Dermis blood vessel endothelial cell (primary cell): Measurements from ENCODE around the gene KCNIP3. TPM values are rescaled to one million over a fixed set of nuclear protein-coding genes. Genes with fewer than 3 reads are reported as not detected.

Experiments
- DNase-seq: peaks from one replicate; pipeline ENCODE4 v3.0.0; 2010
- total RNA-seq: library from RNA; depleted of rRNA; stranded (reverse); fragments of >200 nt; gene quantifications from 2 replicates; pipeline ENCODE4 v1.2.3, GENCODE V29; 2014

The KCNIP3 gene
- total RNA-seq, 1 donor from 2014 or later = 0.51 TPM

- no peak for DNase-seq
Measured at GRCh38 chr2:95275151-95275515, 22.0 kb upstream of the KCNIP3 start.

- DNase-seq = no peak
Measured at GRCh38 chr2:95275601-95276243, 21.4 kb upstream of the KCNIP3 start.

DNA sequence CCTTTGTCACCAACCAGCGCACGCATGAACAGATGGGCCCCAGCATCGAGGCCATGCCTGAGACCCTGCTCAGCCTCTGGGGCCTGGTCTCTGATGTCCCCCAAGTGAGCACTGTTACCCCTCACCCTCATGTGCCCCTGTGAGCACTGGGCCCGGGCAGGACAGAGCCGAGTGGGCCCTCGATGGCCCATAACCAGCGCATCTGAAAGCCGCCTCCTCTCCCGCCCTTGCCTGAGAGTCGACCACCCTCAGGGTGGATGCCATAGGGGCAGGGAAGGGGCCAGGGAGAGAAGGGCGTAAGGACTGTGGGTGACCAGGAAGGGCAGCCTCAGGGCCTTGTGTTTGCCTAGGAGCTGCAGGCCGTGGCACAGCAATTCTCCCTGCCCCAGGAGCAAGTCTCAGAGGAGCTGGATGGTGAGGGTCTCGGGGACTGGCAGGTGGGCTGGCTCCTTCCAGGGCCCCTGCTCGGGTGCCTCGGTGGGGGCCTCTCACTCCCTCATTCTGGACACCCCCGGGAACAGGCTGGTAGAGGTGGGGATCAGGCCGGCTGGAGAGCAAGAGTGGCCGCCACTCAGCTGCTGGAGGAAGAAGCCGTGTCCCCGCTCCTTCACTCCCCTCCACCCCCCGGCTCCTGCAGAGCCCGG lies 20.8 kb upstream of the KCNIP3 start:
- no peak for DNase-seq

- DNase-seq = no peak
Measured at GRCh38 chr2:95276888-95277245, 20.3 kb upstream of the KCNIP3 start.

DNA sequence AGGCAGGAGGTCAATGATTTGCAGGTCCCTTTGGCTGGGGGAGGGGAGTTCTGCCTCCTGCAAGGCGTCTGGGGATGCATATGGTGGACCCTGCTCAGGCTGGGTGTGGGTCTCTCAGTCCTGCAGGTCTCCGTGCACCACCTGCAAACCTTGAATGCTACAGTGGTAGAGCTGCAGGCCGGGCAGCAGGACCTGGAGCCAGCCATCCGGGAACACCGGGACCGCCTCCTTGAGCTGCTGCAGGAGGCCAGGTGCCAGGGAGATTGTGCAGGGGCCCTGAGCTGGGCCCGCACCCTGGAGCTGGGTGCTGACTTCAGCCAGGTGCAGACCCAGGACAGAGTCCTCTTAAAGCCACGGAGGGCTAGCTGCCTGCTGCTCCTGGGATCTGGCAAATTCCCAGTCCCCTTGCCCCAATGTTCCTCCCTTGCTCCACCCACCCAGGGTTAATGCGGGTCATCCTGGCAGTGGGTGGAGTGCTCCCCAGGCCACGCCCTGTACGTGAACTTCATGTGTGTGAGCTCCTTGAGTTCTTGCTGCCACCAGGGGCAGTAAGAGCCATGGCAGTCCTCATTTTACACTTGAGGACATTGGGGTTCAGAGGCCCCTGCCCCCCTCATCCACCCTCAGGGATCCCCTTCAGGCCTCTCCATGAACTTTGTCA lies 19.8 kb upstream of the KCNIP3 start:
- DNase-seq = no peak

- DNase-seq = no peak
Measured at GRCh38 chr2:95278051-95278471, 19.1 kb upstream of the KCNIP3 start.

- DNase-seq = no peak
Measured at GRCh38 chr2:95278637-95279225, 18.4 kb upstream of the KCNIP3 start.

DNA sequence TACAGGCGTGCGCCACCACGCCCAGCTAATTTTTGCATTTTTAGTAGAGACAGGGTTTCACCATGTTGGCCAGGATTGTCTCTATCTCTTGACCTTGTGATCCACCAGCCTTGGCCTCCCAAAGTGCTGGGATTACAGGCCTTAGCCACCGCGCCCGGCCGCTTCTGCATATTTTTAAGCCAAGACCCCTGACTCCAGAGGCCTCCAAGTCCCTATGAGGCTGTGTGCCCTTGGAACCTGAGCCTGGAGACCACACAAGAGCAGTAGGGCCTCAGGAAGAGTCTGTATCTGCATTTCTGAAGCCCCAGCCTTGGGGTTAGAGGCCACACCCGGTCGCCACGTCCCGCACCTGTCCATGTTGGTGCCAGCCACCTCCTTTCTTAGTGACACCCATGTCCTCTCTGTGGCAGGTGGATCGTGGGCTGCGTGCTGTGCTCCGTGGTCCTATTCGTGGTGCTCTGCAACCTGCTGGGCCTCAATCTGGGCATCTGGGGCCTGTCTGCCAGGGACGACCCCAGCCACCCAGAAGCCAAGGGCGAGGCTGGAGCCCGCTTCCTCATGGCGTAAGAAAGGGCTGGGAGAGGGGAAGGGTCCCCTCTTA lies 17.6 kb upstream of the KCNIP3 start:
- DNase-seq = no peak

- no peak for DNase-seq
Measured at GRCh38 chr2:95281071-95281470, 16.1 kb upstream of the KCNIP3 start.

DNA sequence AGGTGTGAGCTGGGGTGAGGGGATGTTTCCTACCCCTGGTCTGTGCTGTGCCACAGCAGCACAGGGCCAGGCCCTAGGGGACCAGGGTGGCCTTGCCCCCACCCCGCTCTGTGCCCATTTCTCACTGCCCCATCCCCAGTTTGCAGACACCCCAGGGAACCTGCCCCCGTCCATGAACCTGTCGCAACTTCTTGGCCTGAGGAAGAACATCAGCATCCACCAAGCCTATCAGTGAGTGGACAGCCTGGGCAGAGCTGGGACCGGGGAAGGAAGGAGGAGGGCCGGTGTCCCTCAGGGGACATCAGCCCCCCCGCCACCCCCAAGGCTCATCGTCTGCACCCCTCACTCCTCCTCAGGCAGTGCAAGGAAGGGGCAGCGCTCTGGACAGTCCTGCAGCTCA lies 15.4 kb upstream of the KCNIP3 start:
- DNase-seq = no peak

DNA sequence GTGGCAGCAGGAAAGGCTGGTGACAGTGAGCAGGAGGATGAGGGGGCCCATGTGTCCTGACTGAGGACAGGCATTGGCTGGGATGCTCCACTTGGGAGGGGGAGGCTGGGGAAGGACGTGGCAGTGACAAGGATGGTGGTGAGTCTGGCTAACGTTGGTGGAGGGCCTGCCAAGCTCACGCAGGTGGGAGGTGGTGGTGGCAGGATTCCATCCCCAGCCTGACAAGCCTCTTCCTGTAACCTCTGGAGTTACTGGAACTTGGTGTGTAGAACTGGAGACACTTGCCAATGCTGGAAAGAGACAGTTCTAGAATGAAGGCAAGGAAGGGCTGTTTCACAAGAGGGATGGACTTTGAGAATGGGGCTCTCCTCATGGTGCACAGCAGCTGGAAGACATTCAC lies 14.7 kb upstream of the KCNIP3 start:
- DNase-seq = no peak

DNA sequence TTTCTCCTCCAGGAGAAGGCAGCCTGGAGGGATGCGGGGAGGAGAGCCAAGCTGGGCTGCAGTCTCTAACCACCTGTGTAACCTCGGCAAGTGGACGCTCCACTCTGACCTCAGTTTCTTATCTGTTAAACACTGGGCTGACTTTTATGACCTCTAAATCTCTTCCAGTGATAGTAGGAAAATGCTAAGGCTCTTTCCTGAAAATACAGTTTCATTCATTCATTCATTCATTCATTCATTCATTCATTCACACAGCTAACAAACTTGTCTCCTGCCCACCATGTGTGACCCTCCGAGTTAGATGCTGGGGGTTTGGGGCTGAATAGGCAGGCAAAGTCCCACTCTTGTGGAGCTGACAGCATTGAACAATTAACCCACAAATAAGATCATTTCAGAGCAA lies 13.6 kb upstream of the KCNIP3 start:
- DNase-seq = no peak

- no peak for DNase-seq
Measured at GRCh38 chr2:95284886-95285541, 12.1 kb upstream of the KCNIP3 start.

GRCh38 chr2:95285542-95285932 lies 11.6 kb upstream of the KCNIP3 start:
- no peak for DNase-seq

DNA sequence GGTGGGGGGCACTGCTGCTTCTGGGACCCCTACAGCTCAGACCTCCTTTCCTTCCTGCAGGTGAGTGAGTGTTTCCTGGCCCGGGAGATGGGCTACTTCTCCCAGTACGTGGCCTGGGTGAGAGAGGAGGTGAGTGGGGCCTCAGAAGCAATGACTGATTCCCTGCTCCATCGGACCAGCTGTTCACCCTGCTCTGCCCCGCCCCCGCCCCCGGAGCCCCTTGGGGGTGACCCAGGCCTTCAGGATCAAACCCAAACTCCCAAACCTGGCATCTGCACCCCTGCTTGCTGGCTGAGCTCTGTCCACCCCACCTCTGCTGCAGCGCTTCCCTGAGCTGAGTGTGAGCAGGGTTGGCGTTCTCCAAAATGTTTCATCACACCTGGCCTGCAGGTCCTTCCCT lies 9.8 kb upstream of the KCNIP3 start:
- DNase-seq = no peak

DNA sequence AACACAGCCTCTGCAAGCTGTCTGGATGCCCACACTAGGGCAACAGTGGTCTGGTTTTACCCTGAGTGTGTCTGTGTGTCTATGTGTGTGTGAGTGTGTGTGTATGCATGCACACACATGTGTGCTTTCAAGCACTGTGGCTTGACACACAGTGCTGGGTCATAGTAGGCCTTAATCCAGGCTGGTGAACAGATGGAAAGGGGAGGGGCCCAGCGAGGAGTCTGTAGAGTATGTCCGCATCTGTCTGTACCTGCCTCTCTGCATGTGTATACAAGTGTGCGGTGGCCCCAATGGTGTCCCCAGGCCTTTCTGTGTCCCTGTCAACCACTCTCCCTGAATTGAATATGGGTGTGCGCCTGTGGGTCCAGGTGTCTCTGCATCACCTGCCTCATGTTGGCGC lies 9.3 kb upstream of the KCNIP3 start:
- no peak for DNase-seq

DNA sequence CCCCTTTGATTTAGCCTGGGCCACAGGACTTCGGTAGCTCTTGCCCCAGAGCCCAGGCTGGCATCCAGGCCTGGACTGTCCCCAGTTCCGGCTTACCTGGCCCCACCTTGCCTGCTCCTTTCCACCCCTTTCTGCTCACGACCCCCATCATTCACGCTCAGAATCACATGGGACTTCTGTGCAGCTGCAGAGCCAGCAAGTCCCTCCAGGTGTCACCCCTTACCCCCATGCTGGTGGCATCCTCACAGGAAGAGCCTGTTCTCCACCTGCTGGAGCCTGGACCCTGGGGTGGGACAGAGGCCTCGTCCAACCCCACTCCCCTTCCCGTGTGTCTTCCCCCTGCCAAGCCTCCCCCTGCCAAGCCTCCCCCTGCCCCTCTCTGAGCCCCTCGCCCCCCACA lies 7.9 kb upstream of the KCNIP3 start:
- no peak for DNase-seq

- DNase-seq = no peak
Measured at GRCh38 chr2:95291222-95291621, 5.9 kb upstream of the KCNIP3 start.

DNA sequence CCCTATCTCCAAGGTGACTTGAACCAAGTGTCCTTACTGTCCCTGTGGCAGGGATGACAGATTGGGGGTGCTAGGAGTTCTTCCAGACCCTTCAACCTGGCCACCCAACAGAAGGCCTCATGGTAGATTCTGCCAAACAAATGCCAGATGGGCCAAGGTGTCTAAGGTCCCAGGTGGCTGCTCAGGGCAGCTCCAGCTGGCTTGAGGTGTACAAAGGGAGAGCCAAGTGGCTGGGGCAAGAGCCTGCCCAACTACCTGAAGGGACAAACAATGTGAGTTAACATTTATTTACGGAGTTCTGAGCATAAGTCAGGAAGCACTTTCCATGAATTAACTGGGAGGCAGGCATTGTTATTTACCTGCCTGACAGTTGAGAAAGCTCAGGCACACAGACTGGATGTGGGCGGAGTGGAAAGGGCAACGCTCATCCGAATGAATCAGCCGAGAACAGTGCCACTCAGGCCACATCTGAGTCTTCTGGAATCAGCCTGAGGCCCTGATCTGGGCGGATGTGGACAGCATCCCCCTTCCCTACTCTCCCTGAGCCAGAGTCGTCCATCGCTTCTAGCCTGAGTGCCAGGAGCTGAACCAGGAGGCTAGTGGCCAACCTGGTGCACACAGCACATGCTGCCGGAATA lies 4.4 kb upstream of the KCNIP3 start:
- no peak for DNase-seq

DNA sequence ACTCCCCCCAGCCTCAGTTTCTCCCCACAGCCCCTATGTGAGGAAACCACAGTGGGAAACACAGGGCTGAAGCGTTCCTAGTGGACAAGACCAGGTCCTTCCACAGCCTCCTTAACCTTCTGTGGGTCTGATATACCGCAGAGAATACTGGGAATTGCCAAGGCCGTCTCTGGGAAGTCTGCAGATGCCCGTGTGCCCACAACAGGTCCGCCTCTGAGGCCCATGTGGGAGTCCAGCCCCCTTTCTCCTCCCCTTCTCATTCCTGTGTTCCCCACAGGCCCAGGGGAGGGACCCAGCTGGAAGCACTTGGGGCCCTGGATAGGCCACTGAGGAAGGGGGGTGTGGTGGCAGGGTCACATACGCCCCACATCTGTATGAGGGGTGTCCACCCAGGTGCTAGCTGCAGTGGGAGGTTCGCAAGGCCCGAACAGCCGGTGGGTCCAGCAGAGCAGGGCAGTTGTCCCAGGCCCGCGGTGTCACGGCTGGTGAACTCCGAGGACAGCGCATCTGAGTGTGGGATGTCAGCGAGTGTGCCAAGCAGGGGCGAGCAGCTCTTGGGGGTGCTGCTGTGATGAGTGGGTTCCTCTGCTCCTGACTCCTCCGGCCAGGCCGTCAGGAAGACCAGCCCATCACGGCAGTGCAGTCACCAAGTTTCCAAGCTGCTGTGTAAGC lies 2.4 kb upstream of the KCNIP3 start:
- DNase-seq = no peak

- no peak for DNase-seq
Measured at GRCh38 chr2:95295376-95295775, 1.8 kb upstream of the KCNIP3 start.

DNA sequence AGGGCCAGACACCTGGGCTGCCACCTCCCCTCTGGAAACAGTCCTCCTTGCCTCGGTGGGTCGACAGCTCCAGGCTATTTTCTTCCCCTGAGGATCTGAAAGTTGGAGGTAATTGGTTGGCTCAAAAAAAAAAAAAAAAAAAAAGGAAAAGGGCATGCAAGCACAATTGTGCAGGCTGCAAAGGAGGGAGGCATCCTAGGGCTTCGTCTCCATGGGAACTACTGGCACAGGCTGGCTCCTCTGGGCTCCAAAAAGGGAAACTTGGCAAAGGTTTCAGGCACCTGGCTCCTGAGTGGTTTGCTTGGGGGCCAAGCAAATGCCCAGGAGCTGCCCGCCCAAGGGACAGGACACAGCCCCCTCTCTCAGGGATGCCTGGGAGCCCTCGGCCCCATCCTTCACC lies 1.1 kb upstream of the KCNIP3 start:
- no peak for DNase-seq
